Measurements from ENCODE around the gene RBFA.

The RBFA gene

GRCh38 chr18:80076379-80076778 lies 42.1 kb downstream of the RBFA start:
- H3K4me3 Mint-ChIP-seq = no peak overlapping the region
- H3K4me1 Mint-ChIP-seq (ENCODE audit: low read depth) = no peaks in the 10 kb centered on the region
- no peak overlapping the region for H3K27ac Mint-ChIP-seq
- H3K27me3 Mint-ChIP-seq = no peaks in the 10 kb centered on the region
- no peaks in the 10 kb centered on the region for H3K36me3 Mint-ChIP-seq (ENCODE audit: low read depth)
- no peaks in the 10 kb centered on the region for H3K9me3 Mint-ChIP-seq

GRCh38 chr18:80077873-80078272 lies 43.6 kb downstream of the RBFA start:
- Mint-ChIP-seq H3K4me1 (ENCODE audit: low read depth) (no peaks in the 10 kb centered on the region), H3K27me3 (no peaks in the 10 kb centered on the region), H3K27ac (no peak overlapping the region), H3K36me3 (ENCODE audit: low read depth) (no peaks in the 10 kb centered on the region), H3K4me3 (no peak overlapping the region), H3K9me3 (no peaks in the 10 kb centered on the region)

Measured in stimulated activated naive CD8-positive, alpha-beta T cell treated with anti-CD3 and anti-CD28 coated beads, Interleukin-15, Interleukin-2, amounts not matched to agents 100 ng/mL and 50 ng/mL, for 24 hours (primary cell).